Endothelial cell of umbilical vein (primary cell): ENCODE data around the gene PIBF1. TPM values are rescaled to one million over a fixed set of nuclear protein-coding genes. Genes with fewer than 3 reads are reported as not detected.

Experiments
- BruUV-seq: library from RNA; stranded (reverse); fragments of 400-500 nt; replicated peaks from 2 replicates; lab custom pipeline; 2021; lab: Mats Ljungman, UMichigan
- CTCF ChIA-PET: fragments of 300-600, 350-600 bp; sonication (Branson Sonifier 250); formaldehyde crosslinking; loops from one replicate; lab custom pipeline; 2021; ENCODE audit warnings: antibody characterized with exemption, inconsistent platforms; lab: Charles Lee
- POLR2A ChIA-PET: fragments of 300-600, 350-600 bp; sonication (Branson Sonifier 250); formaldehyde crosslinking; loops from one replicate; lab custom pipeline; 2021; ENCODE audit warnings: antibody characterized with exemption, inconsistent platforms; lab: Charles Lee
- DNase-seq: peaks from one replicate; pipeline ENCODE4 v3.0.0-alpha.2; 2011; ENCODE audit warnings: low read depth, low spot score
- FAIRE-seq: peaks from 2 replicates; lab custom pipeline; 2011; peaks lifted over from hg19 to GRCh38; lab: Jason Lieb, UNC
- H2AFZ ChIP-seq: 2 replicates; pipeline ENCODE4 v1.6.0; 2012; ENCODE audit warnings: low read depth, low read length, control low read depth, inconsistent platforms
- H3K27ac ChIP-seq: 2 replicates; pipeline ENCODE4 v1.5.1; 2011; ENCODE audit warnings: low read depth, mild to moderate bottlenecking, control low read depth, low read length, moderate library complexity; ENCODE audit not compliant: insufficient read depth
- H3K27me3 ChIP-seq, 2 experiments: 2 replicates each; pipeline versions ENCODE4 v1.6.0 to v1.6.1; 2011; ENCODE audit warnings: low read length in 2 of 2, mixed read lengths in 1 of 2; ENCODE audit not compliant: control insufficient read depth in 2 of 2, insufficient read depth in 2 of 2
- H3K36me3 ChIP-seq, 2 experiments: 2 replicates in 1 of 2; 3 replicates in 1 of 2; pipeline ENCODE4 v1.5.1; 2011; ENCODE audit warnings: low read length in 2 of 2, mild to moderate bottlenecking in 1 of 2, moderate library complexity in 1 of 2; ENCODE audit not compliant: control insufficient read depth in 2 of 2, insufficient read depth in 2 of 2; ENCODE audit errors: extremely low read depth in 1 of 2
- H3K4me1 ChIP-seq: 3 replicates; pipeline ENCODE4 v1.5.1; 2011; ENCODE audit warnings: mild to moderate bottlenecking, low read length; ENCODE audit not compliant: control insufficient read depth, insufficient read depth; ENCODE audit errors: extremely low read depth
- H3K4me2 ChIP-seq: 2 replicates; pipeline ENCODE4 v1.6.1; 2011; ENCODE audit warnings: low read length, control low read depth, mixed read lengths; ENCODE audit not compliant: insufficient read depth
- H3K4me3 ChIP-seq, 3 experiments: fragments of 200-600 bp in 1 of 3; sonication (generic), shearing (Covaris generic) in 1 of 3; replicated peaks in 1 of 3; 2 replicates each; pipeline ENCODE4 v1.5.1; 2011 to 2016; ENCODE audit warnings: control low read depth in 3 of 3, low read length in 3 of 3, mild to moderate bottlenecking in 2 of 3, inconsistent platforms in 1 of 3, low read depth in 1 of 3, moderate library complexity in 1 of 3; ENCODE audit not compliant: insufficient read depth in 1 of 3
- H3K79me2 ChIP-seq: 2 replicates; pipeline ENCODE4 v1.6.0; 2012; ENCODE audit warnings: low read length, inconsistent platforms; ENCODE audit not compliant: control insufficient read depth, insufficient read depth
- H3K9ac ChIP-seq: replicated peaks from 2 replicates; pipeline ENCODE3; 2011; ENCODE audit warnings: low read length, control low read depth; ENCODE audit not compliant: insufficient read depth; ENCODE audit errors: extremely low read depth
- H3K9me1 ChIP-seq: replicated peaks from 3 replicates; pipeline ENCODE4 v1.6.0; 2011; ENCODE audit warnings: mild to moderate bottlenecking, low read length; ENCODE audit not compliant: control insufficient read depth, insufficient read depth; ENCODE audit errors: extremely low read depth
- H3K9me3 ChIP-seq: replicated peaks from 2 replicates; pipeline ENCODE4 v1.5.1; 2012; ENCODE audit warnings: low read length, inconsistent platforms; ENCODE audit not compliant: control insufficient read depth, insufficient read depth
- H4K20me1 ChIP-seq: replicated peaks from 2 replicates; pipeline ENCODE3; 2011; ENCODE audit warnings: mild to moderate bottlenecking, low read length; ENCODE audit not compliant: control insufficient read depth, insufficient read depth; ENCODE audit errors: extremely low read depth
- EZH2 ChIP-seq: IDR thresholded peaks from 2 replicates; pipeline ENCODE4 v1.6.1; 2012; ENCODE audit warnings: borderline replicate concordance, low read depth, mild to moderate bottlenecking, moderate library complexity, low read length, inconsistent platforms; ENCODE audit not compliant: severe bottlenecking
- FOS ChIP-seq: IDR thresholded peaks from 2 replicates; pipeline ENCODE4 v1.6.1; 2011; ENCODE audit warnings: mild to moderate bottlenecking, low read length, moderate library complexity, borderline replicate concordance; ENCODE audit not compliant: insufficient read depth
- GATA2 ChIP-seq: IDR thresholded peaks from 2 replicates; pipeline ENCODE4 v1.7.0; 2011; ENCODE audit warnings: low read depth, mild to moderate bottlenecking, moderate library complexity, mixed read lengths, low read length; ENCODE audit not compliant: insufficient read length, insufficient read depth
- JUN ChIP-seq: IDR thresholded peaks from 2 replicates; pipeline ENCODE4 v1.6.1; 2011; ENCODE audit warnings: borderline replicate concordance, low read depth; ENCODE audit not compliant: insufficient read length, insufficient read depth
- MYC ChIP-seq: IDR thresholded peaks from one replicate; pipeline ENCODE4 v1.6.1; 2011; ENCODE audit warnings: mild to moderate bottlenecking, low read depth, low read length
- POLR2A ChIP-seq: IDR thresholded peaks from 2 replicates; pipeline ENCODE4 v1.6.1; 2012; ENCODE audit warnings: low read depth, mild to moderate bottlenecking, control low read depth, low read length
- POLR2AphosphoS5 ChIP-seq: IDR thresholded peaks from 2 replicates; pipeline ENCODE4 v1.6.1; 2012; ENCODE audit warnings: low read depth, mild to moderate bottlenecking, control low read depth, low read length, moderate library complexity; ENCODE audit not compliant: insufficient read depth
- dilution Hi-C: fragments of 300-500 bp; cut with MboI; formaldehyde crosslinking; loops from one replicate; pipeline ENCODE4 v1.15.0; 2019; ENCODE audit warnings: low sequenced_read_pairs; ENCODE audit not compliant: extremely low pct_ligation_motif_present
- intact Hi-C: fragments of 100-400 bp; cut with micrococcal nuclease; formaldehyde crosslinking; loops from one replicate; pipeline ENCODE4 v1.10.0; 2022
- polyA plus RNA-seq, 4 experiments: library from polyadenylated mRNA; depleted of rRNA in 3 of 4; stranded (reverse) in 3 of 4; unstranded in 1 of 4; fragments of >200 nt; gene quantifications; 2 replicates each; pipeline versions ENCODE4 v1.2.1 to v1.2.3, GENCODE V29; 2011 to 2012; ENCODE audit warnings: missing spikeins in 1 of 4
- total RNA-seq: library from RNA; stranded (reverse); gene quantifications from 2 replicates; pipeline ENCODE4 v1.2.3, GENCODE V29; 2021
- TF ChIP-seq, protein P1 (sequence below), 2 donors: IDR thresholded peaks; 1 replicate in 1 of 2; 2 replicates in 1 of 2; pipeline ENCODE4 v1.5.1; 2011; ENCODE audit warnings: low read length in 2 of 2, mild to moderate bottlenecking in 2 of 2, moderate library complexity in 2 of 2, control low read depth in 1 of 2, inconsistent platforms in 1 of 2, low read depth in 1 of 2; ENCODE audit not compliant: insufficient read depth in 1 of 2; ENCODE audit errors: extremely low read depth in 1 of 2
- TF ChIP-seq, protein P2 (sequence below): IDR thresholded peaks from 2 replicates; pipeline ENCODE4 v1.6.1; 2011; ENCODE audit not compliant: insufficient read depth, insufficient read length

The PIBF1 gene
- total and polyA plus RNA-seq, 2 donors (not counting 3 experiments of a cell fraction or from before 2014, with no cell fraction given) = 1.4 to 18.4 TPM

DNA sequence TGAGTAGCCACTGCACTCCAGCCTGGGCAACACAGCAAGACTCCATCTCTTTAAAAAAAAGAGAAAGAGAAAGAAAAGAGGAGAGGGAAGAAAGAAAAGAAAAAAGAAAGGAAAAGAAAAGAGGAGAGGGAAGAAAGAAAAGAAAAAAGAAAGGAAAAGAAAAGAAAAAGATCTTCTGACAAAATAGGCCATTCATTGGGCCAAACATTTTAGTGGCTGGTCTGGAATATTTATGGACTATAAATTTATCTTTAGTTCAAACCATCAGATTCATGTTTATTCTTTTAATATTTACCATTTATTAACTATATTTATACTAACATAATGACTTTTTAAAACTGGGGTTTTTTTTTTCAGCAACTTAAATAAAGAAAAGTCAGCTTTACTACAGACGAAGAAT, 191.3 kb downstream of the PIBF1 start:
- Histone ChIP-seq H3K27me3 (no peaks in the 10 kb centered on the region), H3K36me3 (no peaks in the 10 kb centered on the region), H3K4me3 (no peak overlapping the region), H3K9me1 (no peaks in the 10 kb centered on the region), H3K9me3 (no peaks in the 10 kb centered on the region), H3K79me2 (no peaks in the 10 kb centered on the region), H3K27ac (no peak overlapping the region), H3K4me2 (no peak overlapping the region), H4K20me1 (no peaks in the 10 kb centered on the region), H3K4me1 (no peaks in the 10 kb centered on the region), H3K9ac (no peak overlapping the region), H2AFZ (no peak overlapping the region)
- intact Hi-C loops (no loop called here), dilution Hi-C loops (no loop called here)
- ChIA-PET CTCF (no interaction called here), POLR2A (no interaction called here)
- no TSS peak for BruUV-seq
- DNase-seq (no peak), FAIRE-seq (no peak)
- no peak for TF ChIP-seq POLR2A

DNA sequence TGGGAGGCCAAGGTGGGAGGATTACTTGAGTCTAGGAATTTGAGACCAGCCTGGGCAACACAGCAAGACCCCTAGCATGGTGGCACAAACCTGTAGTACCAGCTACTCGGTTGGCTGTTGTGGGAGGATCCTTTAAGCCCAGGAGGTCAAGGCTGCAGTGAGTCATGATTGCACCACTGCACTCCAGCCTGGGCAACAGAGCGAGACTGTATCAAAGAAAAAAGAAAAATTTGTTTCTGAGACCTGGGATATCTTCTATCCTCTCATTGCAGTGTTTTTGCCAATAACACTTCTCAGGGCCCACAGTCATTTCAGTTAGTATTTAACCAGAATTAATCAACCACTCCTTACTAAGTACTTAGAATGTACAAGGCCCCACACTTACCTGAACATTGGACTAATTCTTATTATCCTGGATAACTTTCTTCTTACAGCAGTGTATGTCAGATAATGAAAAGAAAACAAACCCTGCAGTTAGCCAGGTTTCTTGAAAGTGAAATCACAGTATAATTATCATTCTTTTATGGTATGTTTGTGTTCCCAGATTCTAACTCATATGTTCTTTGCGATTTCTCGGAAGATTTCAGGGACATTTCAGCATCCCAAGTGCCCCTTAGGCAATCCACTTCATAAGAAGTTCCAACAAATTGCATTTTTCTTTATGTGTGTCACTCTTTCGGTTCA, 201.3 kb downstream of the PIBF1 start:
- Histone ChIP-seq H2AFZ (no peak overlapping the region), H3K4me3 (no peak overlapping the region), H4K20me1 (no peaks in the 10 kb centered on the region), H3K27ac (no peak overlapping the region), H3K9me3 (no peaks in the 10 kb centered on the region), H3K4me1 (no peaks in the 10 kb centered on the region), H3K4me2 (no peak overlapping the region), H3K79me2 (no peaks in the 10 kb centered on the region), H3K27me3 (no peaks in the 10 kb centered on the region), H3K36me3 (peaks cover 0 to 2% of the 10 kb centered on the region in 2 experiments), H3K9me1 (no peaks in the 10 kb centered on the region), H3K9ac (no peak overlapping the region)
- DNase-seq (no peak), FAIRE-seq (no peak)
- POLR2A ChIA-PET = no interaction called here
- intact Hi-C loops = no loop called here
- dilution Hi-C loops = no loop called here
- CTCF ChIA-PET = no interaction called here
- TF ChIP-seq POLR2A (no peak), EZH2 (no peak), FOS (no peak), MYC (no peak), POLR2AphosphoS5 (no peak), JUN (no peak), GATA2 (no peak)
- TF ChIP-seq, protein P1, sequence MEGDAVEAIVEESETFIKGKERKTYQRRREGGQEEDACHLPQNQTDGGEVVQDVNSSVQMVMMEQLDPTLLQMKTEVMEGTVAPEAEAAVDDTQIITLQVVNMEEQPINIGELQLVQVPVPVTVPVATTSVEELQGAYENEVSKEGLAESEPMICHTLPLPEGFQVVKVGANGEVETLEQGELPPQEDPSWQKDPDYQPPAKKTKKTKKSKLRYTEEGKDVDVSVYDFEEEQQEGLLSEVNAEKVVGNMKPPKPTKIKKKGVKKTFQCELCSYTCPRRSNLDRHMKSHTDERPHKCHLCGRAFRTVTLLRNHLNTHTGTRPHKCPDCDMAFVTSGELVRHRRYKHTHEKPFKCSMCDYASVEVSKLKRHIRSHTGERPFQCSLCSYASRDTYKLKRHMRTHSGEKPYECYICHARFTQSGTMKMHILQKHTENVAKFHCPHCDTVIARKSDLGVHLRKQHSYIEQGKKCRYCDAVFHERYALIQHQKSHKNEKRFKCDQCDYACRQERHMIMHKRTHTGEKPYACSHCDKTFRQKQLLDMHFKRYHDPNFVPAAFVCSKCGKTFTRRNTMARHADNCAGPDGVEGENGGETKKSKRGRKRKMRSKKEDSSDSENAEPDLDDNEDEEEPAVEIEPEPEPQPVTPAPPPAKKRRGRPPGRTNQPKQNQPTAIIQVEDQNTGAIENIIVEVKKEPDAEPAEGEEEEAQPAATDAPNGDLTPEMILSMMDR (IDR thresholded peaks at IDR 0.05; ENCODE audit: extremely low read depth in 1 of 2, insufficient read depth in 1 of 2, low read depth in 1 of 2, low read length in 2 of 2) = no peak
- TF ChIP-seq, protein P2, sequence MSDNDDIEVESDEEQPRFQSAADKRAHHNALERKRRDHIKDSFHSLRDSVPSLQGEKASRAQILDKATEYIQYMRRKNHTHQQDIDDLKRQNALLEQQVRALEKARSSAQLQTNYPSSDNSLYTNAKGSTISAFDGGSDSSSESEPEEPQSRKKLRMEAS = no peak
- BruUV-seq = no TSS peak
